HG02588 (cell line): ENCODE data around the gene C2CD2.

Experiments
- ATAC-seq: cut with Tn5 transposase; IDR thresholded peaks from one replicate; pipeline ENCODE4 v1.9.1; 2021; ENCODE audit warnings: mild to moderate bottlenecking, moderate library complexity; ENCODE audit not compliant: unreplicated experiment

The C2CD2 gene

DNA sequence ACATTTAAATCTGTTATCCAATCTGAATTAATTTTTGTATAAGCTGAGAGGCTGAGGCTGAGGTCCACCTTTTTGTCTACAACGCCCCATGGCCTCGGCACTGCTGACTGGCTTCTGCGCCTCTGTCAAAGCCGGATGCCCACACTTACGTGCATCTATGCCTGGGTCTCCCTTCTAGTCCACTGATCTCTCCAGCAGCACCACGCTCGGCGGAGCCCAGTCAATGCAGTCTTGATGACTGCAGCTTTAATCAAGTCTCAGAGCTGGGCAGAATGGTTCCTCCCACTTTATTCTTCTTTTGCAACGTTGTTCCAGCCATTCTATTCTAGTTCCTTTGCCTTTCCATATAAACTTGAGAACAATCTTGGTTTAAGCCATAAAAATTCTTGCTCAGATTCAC, 84.0 kb downstream of the C2CD2 start:
- no peak for ATAC-seq

DNA sequence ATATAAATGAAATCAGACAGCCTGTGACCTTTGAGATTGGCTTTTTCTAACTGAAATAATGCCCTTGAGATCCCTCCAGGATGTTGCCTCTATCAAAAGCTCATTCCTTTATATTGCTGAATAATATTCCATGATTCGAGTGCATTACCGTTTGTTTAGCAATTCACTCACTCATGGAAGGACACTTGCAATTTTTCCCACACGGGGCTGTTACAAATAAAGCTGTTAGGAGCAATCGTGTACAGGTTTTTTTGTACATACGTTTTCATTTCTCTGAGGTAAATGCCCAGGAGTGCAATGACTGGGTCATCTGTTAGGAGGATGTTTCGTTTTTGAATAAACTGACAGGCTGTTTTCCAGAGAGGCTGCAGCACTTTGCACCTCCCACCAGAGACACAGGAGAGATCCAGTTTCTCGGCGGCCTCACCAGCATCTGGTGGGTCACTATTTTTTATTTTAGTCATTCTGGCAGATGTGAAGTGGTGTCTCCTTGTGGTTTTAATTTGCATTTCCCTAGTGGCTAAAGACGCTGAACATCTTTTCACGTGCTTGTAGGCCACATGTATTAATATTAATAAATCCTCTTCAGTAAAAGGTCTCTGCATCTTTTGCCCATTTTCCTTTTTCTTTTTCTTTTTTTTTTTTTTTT, 85.6 kb downstream of the C2CD2 start:
- peak; percentile 47 for ATAC-seq

DNA sequence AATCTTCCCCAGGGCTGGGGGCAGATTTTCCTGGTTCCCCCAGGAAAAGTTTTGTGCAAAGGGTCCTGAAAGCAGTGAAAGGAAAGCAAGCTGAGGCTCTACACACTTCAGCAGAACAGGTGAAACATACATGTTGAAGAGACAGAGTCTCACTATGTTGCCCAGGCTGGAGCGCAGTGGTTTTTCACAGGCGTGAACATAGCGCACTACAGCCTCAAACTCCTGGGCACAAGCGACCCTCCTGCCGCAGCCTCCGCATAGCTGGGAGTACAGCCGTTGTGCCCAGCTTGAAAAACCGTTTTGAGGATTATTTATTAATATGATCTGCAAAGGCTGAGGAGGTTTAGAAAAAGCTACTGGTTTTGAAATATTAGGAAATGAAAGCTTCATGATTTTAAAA, 86.5 kb downstream of the C2CD2 start:
- no peak for ATAC-seq

DNA sequence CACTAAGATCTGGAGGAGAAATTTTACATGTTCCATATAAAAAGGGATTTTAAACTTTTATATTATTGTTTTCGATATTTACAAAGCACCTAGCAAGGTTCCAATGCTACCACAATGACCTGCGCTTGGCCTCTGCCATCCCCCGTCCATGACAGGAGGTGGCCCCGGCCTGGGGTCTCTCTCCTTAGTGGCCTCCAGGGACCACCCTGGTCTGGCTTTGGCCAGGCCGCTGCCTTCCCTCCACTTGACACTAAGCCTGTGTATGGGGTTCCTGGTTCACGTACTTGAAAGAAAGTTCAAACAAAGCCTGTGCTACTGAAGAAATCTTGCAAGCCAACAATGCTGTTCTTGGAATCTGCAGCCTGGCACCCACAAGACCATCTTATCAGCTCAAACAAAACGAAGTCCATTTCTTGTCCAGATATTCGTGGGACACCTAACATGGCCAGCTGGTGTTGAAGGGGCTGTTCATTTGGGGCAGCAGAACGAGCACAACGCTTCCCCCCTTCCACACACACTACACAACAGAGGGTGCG, 87.5 kb downstream of the C2CD2 start:
- no peak for ATAC-seq

DNA sequence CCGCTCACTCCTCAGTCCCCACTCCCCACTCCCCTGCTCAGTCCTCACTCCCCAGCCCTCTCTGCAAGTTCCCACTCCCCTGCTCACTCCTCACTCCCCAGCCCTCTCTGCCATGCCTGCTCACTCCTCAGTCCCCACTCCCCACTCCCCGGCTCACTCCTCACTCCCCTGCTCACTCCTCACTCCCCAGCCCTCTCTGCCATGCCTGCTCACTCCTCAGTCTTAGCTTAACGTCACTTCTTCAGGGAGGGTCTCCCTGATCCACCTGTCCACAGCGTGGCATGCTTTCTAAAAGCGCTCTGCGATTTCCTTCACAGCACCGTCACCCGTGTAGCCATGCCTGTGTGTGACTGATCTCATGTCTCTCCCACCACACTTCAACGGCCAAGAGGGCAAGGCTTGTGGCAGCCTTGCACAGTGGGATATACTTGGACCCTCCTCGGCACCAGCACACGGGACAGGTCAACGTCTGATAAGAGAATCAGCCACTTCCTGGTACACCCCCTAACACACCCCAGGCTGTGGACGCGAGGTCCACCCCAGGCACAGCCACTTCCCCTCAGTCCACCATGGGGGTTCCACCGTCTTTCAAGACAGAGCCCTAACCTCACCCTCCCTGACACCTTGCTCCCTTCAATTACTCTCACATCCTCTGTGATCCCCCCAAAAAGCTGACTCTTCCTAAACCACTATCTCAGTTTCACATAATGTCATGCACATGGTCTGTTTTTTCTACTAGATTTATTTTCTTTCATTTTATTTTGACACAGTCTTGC, 88.6 kb downstream of the C2CD2 start:
- ATAC-seq: peak; percentile 39

DNA sequence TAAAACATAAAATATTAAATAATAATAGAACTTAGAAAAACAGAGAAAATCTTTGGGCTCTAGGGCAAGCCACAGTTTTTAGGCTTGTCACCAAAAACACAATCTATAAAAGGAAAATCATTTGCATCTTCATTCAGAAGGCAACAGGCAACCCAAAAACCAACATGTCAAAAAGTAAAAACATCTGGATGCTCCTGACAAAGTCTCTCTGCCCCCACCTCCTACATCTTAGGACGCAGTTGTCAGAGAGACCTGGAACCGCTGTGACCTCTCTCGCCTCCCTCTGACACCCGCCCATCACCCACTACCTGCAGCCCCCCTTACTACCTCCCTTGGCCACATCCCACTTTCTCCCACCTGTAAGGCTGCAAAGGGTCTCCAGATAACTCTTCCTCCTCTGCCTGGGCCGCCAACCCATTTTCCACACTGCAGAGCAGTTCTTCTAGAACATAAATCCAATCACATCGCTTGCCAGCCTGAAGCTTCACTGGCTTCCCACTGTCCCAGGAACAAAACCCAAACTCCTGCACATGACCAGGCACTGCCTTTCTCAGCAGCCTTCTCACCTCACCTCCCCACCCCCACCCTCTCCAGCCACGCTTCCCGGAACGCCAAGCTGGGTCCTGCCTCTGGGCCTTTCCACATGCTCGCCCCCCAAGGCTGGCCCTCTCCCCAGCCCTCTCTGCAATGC, 89.4 kb downstream of the C2CD2 start:
- ATAC-seq: no peak

DNA sequence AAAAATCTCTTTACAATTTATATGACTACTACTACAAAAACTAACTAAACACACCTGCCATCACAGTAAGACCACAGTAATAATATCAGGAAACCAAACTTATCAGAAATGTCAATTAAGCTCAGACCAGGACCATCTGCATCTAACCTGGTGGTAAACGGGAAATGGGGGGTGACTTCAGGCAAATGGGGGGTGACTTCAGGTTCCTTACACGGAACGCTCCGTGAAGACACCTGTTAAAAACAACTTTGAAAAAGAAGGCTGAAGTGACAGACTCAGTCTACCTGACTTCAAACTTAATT, 90.4 kb downstream of the C2CD2 start:
- no peak for ATAC-seq

DNA sequence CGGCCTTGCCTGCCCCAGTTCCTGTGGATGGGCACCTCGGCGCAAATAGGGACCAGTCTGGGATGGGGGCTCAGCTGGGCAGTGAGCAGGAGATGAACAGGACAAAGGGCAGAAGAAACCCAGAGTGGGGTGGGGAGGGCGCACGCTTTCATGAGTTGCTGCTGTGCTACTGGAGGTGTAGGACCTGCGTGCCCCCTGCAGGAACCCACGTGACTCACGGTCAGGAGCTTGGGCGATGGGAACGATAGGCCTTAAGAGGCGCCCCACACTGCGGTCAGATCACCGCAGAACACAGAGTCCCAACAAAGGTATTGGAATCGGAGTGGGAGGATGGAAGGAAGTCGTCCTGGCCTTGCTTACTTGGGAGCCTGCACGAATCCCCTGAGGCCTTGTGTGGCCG, 91.8 kb downstream of the C2CD2 start:
- no peak for ATAC-seq

DNA sequence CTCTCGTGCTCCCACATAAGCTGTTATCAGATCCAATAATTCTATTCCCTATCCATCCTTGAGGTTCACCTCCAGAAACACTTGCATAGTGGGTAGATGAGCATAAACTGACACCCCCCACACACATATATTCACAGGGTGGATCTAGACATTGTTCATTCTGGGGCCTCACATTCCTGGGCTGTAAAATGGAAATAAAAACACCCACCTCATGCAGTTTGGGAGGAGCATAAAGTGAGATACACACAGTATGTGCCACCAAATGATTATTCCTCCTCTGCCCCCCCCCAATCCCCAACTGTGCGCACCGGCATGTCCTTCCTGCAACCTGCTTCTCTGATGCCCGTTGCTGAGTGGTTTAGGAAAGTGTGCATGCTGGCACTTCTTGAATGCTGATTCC, 92.6 kb downstream of the C2CD2 start:
- no peak for ATAC-seq

DNA sequence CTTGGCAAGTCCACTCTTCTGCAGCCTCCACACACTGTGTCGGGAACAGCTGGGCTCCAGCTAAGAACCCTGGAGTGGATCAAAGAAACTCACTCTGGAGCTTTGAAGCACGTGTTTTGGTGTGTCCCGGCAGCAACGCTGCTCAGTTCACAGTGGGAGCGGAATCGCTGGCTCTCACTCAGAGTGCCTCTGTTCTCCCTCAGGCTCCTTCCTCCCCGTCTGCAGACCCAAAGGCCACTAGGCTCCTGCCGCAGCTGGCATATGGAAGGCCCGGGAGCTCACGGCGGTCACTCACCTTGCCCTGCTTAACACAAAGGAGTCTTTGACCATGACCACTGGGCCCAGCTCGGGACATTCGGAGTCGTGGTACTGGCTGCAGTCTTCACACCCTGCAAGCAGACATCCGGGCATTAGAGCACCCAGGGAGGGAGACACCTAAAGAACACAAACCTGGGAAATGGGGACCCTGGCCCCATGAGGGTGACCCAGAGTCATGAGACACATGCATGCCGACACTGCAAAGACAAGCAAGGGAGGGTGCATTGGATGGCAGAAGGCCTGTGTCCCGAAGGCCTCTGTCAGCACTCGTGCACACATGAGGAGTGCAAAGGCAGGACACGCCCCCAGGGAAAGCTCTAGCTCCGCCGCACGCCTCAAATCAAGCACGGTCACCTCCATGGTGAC, 94.4 kb downstream of the C2CD2 start:
- ATAC-seq: no peak

DNA sequence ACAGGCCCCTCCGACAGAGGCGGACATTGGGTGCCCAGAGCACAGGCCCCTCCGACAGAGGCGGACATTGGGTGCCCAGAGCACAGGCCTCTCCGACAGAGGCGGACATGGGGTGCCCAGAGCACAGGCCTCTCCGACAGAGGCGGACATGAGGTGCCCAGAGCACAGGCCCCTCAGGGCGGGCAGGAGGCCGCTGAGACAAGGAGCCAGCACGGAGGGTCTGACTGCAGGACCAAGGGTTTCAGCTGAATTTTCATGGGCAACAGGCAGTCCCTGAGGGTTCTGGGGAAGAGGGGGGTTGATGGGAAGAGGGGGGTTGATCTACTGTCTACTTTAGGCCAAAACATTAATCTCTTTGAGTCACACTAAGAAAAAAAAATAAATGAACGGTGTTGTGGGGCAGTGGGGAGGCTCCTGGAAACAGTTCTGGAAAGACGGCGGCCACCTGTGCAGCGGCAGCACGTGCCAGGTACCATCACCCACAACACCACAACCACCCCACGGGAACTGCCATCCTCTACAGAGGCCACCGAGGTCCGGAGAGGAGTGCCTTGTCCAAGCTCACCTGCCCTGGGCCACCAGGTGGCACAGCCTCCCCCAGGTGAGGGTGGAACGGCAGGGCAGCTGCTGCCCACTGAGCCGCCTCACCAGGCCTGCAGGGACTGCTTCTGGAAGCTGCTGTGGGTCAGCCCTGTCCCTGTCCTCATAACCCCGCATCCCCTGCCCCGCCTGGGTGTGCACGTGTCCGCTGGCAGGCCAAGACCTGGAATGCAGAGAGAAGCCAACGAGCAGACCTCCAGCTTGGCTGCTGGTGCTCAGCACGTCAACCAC, 95.1 kb downstream of the C2CD2 start:
- ATAC-seq: no peak

DNA sequence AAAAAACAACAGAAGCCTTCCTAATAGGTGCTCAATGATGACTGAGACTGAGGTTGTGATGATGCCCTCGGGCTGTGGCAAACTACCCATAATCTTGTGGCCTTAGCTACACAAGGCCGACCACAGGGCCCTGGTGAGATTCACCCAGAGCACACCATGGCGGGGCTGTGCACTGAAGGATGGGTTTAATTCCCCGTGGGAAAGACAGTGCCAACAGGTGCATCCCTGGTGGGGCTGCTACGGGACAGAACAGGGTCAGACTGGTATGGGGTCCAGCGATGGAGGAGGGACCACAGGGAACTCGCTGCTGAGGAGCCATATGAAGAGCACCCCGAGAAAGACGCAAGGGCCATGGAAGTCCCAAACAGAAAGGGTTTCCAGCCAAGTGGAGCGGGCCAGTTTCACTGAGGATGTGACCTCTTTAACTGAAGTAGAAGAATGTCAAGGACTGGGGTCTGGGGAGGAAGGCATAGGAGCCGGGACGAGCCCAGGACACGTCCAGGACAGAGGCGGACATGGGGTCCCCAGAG, 96.0 kb downstream of the C2CD2 start:
- ATAC-seq: no peak

DNA sequence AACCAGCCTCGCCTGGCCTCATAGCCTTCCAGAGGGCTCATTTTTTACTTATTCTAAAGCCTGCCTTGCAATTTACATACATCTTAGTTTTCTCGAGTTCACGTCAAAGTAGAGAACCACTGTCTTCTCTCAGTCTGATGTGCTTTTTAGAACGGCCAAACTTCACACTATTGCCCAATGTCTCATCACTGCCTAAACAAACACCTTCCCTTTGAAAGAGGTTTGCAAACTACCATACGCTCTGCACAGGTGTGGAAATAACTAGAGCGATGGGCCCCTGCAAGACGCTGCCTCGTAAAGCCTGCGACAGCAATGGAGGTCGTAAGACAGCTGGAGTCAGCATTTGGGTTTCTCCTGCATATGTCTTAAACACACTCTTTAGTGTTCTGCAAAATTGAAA, 97.2 kb downstream of the C2CD2 start:
- ATAC-seq: no peak

DNA sequence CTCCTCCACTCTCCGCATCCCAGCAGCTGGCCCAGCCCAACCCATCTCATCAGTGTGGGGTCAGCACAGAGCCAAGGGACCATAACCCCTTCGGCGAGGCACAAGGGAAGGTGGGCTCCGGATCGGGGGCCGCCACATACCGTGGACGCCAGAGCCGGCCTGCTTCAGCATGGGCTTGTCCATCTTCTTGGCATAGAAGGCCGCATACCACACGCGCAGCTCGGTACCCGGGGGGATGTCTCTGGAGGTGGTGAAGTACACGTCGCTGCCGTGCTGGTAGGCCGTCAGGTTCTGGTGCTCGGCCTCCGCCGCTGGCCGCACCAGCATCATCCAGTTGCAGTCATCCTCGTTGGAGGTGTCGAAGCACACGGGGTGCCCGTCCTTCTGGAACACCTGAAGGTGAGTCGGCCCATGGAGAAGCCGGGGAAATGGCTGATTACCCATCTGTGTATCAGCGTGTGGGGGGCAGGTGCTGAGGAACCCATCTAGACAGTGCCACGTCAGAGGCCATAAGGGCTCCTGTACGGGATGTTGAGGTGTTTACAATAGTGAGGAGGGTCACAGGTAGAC, 99.3 kb downstream of the C2CD2 start:
- no peak for ATAC-seq

DNA sequence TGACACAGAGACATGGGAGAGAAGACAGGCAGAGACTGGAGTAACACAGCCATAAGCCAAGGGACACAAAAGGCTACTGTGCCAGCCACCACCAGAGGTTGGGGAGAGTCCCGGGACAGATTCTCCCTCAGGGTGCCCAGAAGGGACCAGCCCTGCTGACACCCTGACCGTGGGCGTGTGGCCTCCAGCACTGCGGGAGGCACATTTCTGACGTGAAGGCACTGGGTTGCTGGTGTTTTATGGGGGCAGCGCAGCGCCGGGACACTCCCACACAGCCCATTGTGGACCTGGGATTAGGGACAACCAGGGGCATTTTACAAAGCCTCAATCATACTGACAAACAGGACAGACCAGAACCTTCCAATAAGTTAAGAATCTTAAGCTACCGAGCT, 100.9 kb downstream of the C2CD2 start:
- ATAC-seq: no peak

DNA sequence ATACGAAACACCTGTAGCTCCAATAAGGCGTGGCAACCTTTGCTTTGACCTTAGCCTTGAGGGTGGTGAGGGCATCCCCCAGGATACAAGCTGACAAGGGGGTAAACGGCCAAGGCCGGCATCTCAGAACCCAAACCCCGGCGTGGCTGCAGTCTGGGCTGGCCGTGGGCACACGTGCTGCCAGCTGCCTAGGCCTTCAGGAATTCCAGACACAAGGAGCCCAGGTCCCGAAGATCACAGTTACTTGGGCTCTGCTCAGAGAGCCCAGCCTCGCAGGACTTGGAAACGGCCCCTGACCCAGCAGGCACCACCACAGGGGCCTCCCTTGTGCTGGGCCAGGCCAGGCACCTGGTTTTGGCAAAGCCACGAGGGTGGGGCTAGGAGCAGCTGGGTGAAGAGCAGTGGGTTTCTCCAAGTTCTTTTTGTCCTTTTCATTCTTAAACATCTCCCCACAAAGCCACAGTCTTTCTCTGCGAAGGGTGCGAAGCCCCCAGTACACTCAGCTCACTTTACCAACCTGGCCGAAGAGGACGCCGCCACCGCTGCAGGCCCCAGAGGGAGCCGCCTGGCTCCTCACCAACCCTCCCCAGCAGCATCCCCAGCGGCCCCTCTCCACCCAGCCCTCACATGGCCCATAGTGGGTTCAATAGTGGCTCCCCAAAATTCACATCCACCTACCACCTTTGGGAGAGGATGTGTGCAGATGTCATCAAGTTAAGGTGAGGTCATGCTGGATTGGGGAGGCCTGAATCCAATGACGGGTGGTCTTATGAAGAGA, 101.5 kb downstream of the C2CD2 start:
- ATAC-seq: no peak

DNA sequence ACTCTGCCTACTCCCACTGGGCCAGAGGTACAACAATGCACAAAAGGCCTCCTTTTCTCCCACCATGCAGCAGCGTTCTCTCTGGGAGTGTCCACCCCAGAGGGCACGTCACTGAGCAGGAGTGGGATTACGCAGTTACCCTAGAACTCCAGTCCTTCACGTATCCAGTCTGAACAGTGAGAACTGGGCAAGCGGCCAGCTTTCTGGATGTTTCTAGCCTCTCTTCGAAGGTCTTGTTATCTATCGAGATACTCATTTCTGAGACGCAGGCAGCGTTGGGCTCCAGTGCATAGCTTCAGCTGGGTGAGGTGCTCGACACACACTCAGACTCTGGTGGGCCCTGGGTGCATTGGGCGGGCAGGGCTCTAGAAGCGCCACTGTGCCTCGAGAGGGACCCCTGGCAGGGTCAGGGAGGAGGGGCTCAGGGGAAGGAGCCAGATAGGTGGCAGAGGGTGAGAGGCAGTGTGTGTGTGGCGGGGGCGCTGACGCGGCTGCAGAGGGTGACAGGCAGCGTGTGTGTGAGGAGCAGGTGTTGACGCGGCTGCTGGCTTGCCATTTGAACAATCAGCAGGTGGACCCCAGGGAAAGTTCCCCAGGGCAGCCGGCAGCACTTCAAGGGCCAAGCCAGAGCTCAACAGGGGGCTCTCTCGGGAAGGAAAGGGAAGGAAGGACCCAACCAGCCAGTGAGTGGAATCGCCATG, 102.6 kb downstream of the C2CD2 start:
- ATAC-seq: no peak

DNA sequence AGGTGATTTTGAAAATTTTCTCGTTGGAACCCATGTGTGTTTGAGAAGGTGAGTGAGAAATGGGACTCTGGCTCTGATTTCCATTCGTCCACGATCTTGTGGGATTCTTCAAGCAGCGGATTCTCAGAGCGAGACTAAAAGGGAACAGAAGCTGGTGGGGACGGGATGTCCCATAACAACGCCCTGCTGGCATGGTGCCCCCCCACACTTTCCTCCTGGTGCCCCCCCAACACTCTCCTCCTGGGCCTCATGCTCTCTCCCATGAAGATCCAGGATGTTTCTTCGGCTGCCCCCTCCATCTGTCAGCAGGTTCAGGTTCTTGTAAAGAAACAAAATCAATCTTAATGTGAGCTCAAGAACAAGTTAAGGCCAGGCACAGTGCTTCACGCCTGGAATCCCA, 103.7 kb downstream of the C2CD2 start:
- ATAC-seq: no peak
